ENCODE results near the gene PSMB1.

Gene PSMB1

GRCh38 chr6:170555305-170555704 is 2.2 kb upstream of the PSMB1 start:
- Mint-ChIP-seq H3K27ac (ENCODE audit: low read depth) (no peak overlapping the region), H3K36me3 (ENCODE audit: insufficient read depth) (peaks cover 18% of the 10 kb centered on the region), H3K9me3 (no peaks in the 10 kb centered on the region), H3K4me3 (no peak overlapping the region), H3K27me3 (no peaks in the 10 kb centered on the region), H3K4me1 (peaks cover 47% of the 10 kb centered on the region)
- ATAC-seq (replicated peaks; ENCODE audit: extremely low read depth, poor library complexity, severe bottlenecking) (no peak), DNase-seq (ENCODE audit: low spot score in 2 of 2) (no peak)

- DNase-seq (ENCODE audit: low spot score in 2 of 2) (no peak), ATAC-seq (replicated peaks; ENCODE audit: extremely low read depth, poor library complexity, severe bottlenecking) (no peak)
- Mint-ChIP-seq H3K27ac (ENCODE audit: low read depth) (no peak overlapping the region), H3K4me3 (no peak overlapping the region), H3K27me3 (no peaks in the 10 kb centered on the region), H3K4me1 (peaks cover 47% of the 10 kb centered on the region), H3K9me3 (no peaks in the 10 kb centered on the region), H3K36me3 (ENCODE audit: insufficient read depth) (peaks cover 21% of the 10 kb centered on the region)
Observed at GRCh38 chr6:170554796-170555137, 1.7 kb upstream of the PSMB1 start.

GRCh38 chr6:170554013-170554795 is 1.1 kb upstream of the PSMB1 start, which contains the start of gene TBP:
Gene TBP, plus strand, starts transcription at chr6:170554369. Its CDS starts 2,661 bp downstream, at chr6:170557030.
- ATAC-seq (replicated peaks; ENCODE audit: extremely low read depth, poor library complexity, severe bottlenecking) (peak; percentile 90), DNase-seq (ENCODE audit: low spot score in 2 of 2) (peak; percentile 96 to 98)
- H3K4me3 Mint-ChIP-seq = no peak within 1 kb of the TSS
- H3K36me3 Mint-ChIP-seq (ENCODE audit: insufficient read depth) = peaks cover 21% of the 10 kb centered on the region
- no peaks in the 10 kb centered on the region for H3K27me3 Mint-ChIP-seq
- H3K9me3 Mint-ChIP-seq = no peaks in the 10 kb centered on the region
- no peak within 1 kb of the TSS for H3K27ac Mint-ChIP-seq (ENCODE audit: low read depth)
- peaks cover 45% of the 10 kb centered on the region for H3K4me1 Mint-ChIP-seq

DNA sequence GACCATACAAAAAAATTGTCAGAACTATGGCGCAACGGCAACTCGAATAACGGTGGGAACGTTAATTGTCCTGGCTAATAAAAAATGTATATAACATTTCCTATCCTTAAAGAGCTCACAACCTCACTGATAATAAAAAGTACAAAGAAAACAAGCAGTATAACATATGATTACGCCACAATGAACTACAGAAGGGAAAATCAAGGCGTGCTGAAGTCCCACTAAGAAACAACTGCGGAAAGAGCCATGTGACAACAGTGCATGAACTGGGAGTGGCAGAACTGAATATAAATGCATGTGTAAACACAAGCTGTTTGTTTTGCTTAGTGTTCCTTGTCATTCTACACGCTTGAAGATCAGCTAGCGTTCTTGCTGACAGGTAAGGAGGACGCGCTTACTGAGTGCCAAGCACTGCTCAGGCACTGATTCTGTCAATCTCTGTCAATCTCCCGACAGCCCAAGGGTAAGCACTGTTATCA is 466 bp upstream of the PSMB1 start:
- ATAC-seq (replicated peaks; ENCODE audit: extremely low read depth, poor library complexity, severe bottlenecking) (peak; percentile 75), DNase-seq (ENCODE audit: low spot score in 2 of 2) (no peak)
- no peak overlapping the region for H3K27ac Mint-ChIP-seq (ENCODE audit: low read depth)
- peaks cover 25% of the 10 kb centered on the region for H3K36me3 Mint-ChIP-seq (ENCODE audit: insufficient read depth)
- peaks cover 42% of the 10 kb centered on the region for H3K4me1 Mint-ChIP-seq
- H3K4me3 Mint-ChIP-seq = no peak overlapping the region
- no peaks in the 10 kb centered on the region for H3K27me3 Mint-ChIP-seq
- no peaks in the 10 kb centered on the region for H3K9me3 Mint-ChIP-seq

DNA sequence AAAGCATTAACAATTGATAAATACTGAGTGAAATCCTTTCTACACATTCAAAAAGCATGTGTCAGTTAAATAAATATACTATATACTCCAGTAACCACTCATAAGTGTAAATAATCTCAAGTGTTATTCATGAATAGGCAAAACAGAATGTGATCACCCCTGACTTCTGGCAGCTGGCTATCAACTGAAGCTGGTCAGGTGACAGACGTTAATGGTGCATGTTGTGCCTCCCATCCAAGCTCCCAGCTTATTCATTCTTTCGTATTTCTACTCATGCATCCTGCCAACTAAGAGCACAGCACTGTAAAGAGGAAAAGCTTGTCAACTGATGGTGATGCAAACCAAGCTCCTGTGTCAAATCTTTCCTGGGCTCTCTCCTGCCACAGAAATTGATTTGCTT is 7.7 kb downstream of the PSMB1 start:
- no peaks in the 10 kb centered on the region for H3K9me3 Mint-ChIP-seq
- no peak overlapping the region for H3K4me3 Mint-ChIP-seq
- H3K27me3 Mint-ChIP-seq = no peaks in the 10 kb centered on the region
- peaks cover 49% of the 10 kb centered on the region for H3K4me1 Mint-ChIP-seq
- H3K27ac Mint-ChIP-seq (ENCODE audit: low read depth) = no peak overlapping the region
- ATAC-seq (replicated peaks; ENCODE audit: extremely low read depth, poor library complexity, severe bottlenecking) = no peak
- no peak for DNase-seq (ENCODE audit: low spot score in 2 of 2)
- H3K36me3 Mint-ChIP-seq (ENCODE audit: insufficient read depth) = peaks cover 70% of the 10 kb centered on the region

GRCh38 chr6:170542031-170542719 is 10.9 kb downstream of the PSMB1 start:
- DNase-seq (ENCODE audit: low spot score in 2 of 2) (no peak), ATAC-seq (replicated peaks; ENCODE audit: extremely low read depth, poor library complexity, severe bottlenecking) (no peak)
- no peak overlapping the region for H3K4me3 Mint-ChIP-seq
- no peaks in the 10 kb centered on the region for H3K9me3 Mint-ChIP-seq
- peaks cover 79% of the 10 kb centered on the region for H3K36me3 Mint-ChIP-seq (ENCODE audit: insufficient read depth)
- no peaks in the 10 kb centered on the region for H3K27me3 Mint-ChIP-seq
- H3K27ac Mint-ChIP-seq (ENCODE audit: low read depth) = no peak overlapping the region
- H3K4me1 Mint-ChIP-seq = peaks cover 53% of the 10 kb centered on the region

GRCh38 chr6:170537329-170537728 is 15.8 kb downstream of the PSMB1 start:
- no peaks in the 10 kb centered on the region for H3K9me3 Mint-ChIP-seq
- peaks cover 71% of the 10 kb centered on the region for H3K36me3 Mint-ChIP-seq (ENCODE audit: insufficient read depth)
- H3K27ac Mint-ChIP-seq (ENCODE audit: low read depth) = no peak overlapping the region
- DNase-seq (ENCODE audit: low spot score in 2 of 2) (no peak), ATAC-seq (replicated peaks; ENCODE audit: extremely low read depth, poor library complexity, severe bottlenecking) (no peak)
- no peaks in the 10 kb centered on the region for H3K27me3 Mint-ChIP-seq
- peaks cover 43% of the 10 kb centered on the region for H3K4me1 Mint-ChIP-seq
- H3K4me3 Mint-ChIP-seq = no peak overlapping the region

- H3K27ac Mint-ChIP-seq (ENCODE audit: low read depth) = no peak overlapping the region
- peaks cover 43% of the 10 kb centered on the region for H3K4me1 Mint-ChIP-seq
- no peaks in the 10 kb centered on the region for H3K27me3 Mint-ChIP-seq
- no peak for DNase-seq (ENCODE audit: low spot score in 2 of 2)
- no peak for ATAC-seq (replicated peaks; ENCODE audit: extremely low read depth, poor library complexity, severe bottlenecking)
- peaks cover 69% of the 10 kb centered on the region for H3K36me3 Mint-ChIP-seq (ENCODE audit: insufficient read depth)
- no peaks in the 10 kb centered on the region for H3K9me3 Mint-ChIP-seq
- H3K4me3 Mint-ChIP-seq = no peak overlapping the region
Observed at GRCh38 chr6:170536671-170537070, 16.4 kb downstream of the PSMB1 start.

- H3K27ac Mint-ChIP-seq (ENCODE audit: low read depth) = no peak overlapping the region
- H3K27me3 Mint-ChIP-seq = no peaks in the 10 kb centered on the region
- DNase-seq (ENCODE audit: low spot score in 2 of 2) = no peak
- peaks cover 27% of the 10 kb centered on the region for H3K4me1 Mint-ChIP-seq
- no peaks in the 10 kb centered on the region for H3K9me3 Mint-ChIP-seq
- H3K4me3 Mint-ChIP-seq = no peak overlapping the region
- peaks cover 56% of the 10 kb centered on the region for H3K36me3 Mint-ChIP-seq (ENCODE audit: insufficient read depth)
- no peak for ATAC-seq (replicated peaks; ENCODE audit: extremely low read depth, poor library complexity, severe bottlenecking)
Observed at GRCh38 chr6:170535004-170535403, 18.1 kb downstream of the PSMB1 start.

DNA sequence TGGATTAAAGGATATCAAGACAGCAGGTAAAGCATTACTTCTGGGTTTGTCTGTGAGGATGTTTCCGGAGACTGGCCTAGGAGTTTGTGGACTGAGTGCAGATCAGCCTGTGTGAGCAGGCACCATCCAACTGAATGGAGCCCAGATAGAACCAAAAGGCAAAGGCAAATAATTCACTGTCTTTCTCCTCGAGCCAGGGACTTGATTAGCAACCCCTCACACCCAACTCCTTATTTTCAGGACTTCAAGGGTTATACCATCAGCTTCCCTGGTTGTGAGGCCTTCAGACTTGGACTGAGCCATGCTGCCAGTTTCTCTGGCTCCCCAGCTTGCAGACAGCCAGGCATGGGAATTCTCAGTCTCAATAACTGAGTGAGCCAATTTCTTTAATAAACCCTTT is 19.3 kb downstream of the PSMB1 start:
- DNase-seq (ENCODE audit: low spot score in 2 of 2) (no peak), ATAC-seq (replicated peaks; ENCODE audit: extremely low read depth, poor library complexity, severe bottlenecking) (no peak)
- peaks cover 46% of the 10 kb centered on the region for H3K36me3 Mint-ChIP-seq (ENCODE audit: insufficient read depth)
- no peak overlapping the region for H3K27ac Mint-ChIP-seq (ENCODE audit: low read depth)
- no peaks in the 10 kb centered on the region for H3K27me3 Mint-ChIP-seq
- no peak overlapping the region for H3K4me3 Mint-ChIP-seq
- no peaks in the 10 kb centered on the region for H3K9me3 Mint-ChIP-seq
- H3K4me1 Mint-ChIP-seq = peaks cover 15% of the 10 kb centered on the region

DNA sequence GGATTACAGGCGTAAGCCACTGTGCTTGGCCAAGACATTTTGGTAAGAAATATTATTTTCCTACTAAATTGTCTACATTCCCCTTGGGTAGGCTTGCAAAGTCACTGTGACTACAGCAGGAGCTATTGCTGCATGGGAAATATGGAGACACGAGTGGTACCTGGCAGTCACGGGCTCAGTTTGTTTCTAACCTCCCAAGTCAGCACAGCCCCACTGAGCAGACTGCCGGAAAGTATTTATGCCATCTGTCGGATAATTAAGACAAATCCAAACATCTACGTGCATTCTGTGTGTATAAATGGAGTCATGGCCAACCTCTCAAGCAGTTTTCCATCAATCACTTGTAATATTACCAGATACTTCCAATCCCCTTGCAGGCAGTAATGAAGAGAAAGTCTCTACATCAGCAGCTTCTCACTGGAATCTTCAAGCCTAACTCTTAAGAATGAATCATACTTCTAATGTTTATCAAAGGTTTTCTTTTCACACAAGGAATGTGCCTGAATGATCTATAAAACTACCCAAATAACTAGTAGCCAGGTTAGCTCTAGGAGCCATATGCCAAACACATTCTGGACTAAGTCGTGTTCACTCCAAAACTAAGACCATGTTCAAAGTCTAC is 20.1 kb downstream of the PSMB1 start:
- peaks cover 12% of the 10 kb centered on the region for H3K4me1 Mint-ChIP-seq
- no peaks in the 10 kb centered on the region for H3K27me3 Mint-ChIP-seq
- peaks cover 39% of the 10 kb centered on the region for H3K36me3 Mint-ChIP-seq (ENCODE audit: insufficient read depth)
- no peak overlapping the region for H3K4me3 Mint-ChIP-seq
- H3K9me3 Mint-ChIP-seq = no peaks in the 10 kb centered on the region
- no peak overlapping the region for H3K27ac Mint-ChIP-seq (ENCODE audit: low read depth)
- no peak for ATAC-seq (replicated peaks; ENCODE audit: extremely low read depth, poor library complexity, severe bottlenecking)
- no peak for DNase-seq (ENCODE audit: low spot score in 2 of 2)

DNA sequence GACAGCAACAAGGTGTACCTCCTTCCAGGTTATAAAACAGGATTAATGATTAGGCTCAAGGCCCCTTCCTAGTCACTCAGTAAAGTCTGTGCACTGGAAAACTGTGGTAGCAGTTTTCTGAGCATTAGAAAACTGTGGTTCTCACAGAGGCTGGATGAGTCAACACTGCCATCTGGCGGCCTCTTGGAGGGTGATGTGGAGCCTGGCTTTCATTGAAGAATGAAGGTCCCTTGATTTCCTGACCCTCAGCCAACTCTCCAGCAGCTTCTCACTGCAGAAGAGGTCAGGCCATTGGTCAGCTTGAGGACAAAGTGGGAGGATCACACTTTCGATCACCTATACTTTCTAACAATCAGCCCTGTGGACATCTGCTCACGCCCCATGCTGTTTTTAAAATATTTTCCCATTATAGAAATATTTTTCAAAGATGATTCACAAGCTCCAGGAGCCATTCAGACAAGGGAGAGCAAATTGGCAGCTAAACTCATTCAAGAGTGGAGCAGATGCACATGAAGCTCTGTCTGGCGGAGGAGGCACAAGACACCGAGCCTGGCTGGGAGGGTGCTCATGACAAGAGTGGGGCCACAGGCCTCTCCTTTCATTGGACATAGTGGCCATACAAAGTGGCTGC is 23.2 kb downstream of the PSMB1 start:
- Mint-ChIP-seq H3K36me3 (ENCODE audit: insufficient read depth) (peaks cover 13% of the 10 kb centered on the region), H3K27ac (ENCODE audit: low read depth) (no peak overlapping the region), H3K9me3 (no peaks in the 10 kb centered on the region), H3K4me1 (no peaks in the 10 kb centered on the region), H3K27me3 (no peaks in the 10 kb centered on the region), H3K4me3 (no peak overlapping the region)
- no peak for ATAC-seq (replicated peaks; ENCODE audit: extremely low read depth, poor library complexity, severe bottlenecking)
- peak; percentile 40 to 44 for DNase-seq (ENCODE audit: low spot score in 2 of 2)

Measured in central memory CD8-positive, alpha-beta T cell (primary cell).